Measurements from ENCODE around the gene TAS2R31. TPM values are rescaled to one million over a fixed set of nuclear protein-coding genes. Genes with fewer than 3 reads are reported as not detected.

The TAS2R31 gene
- total RNA-seq (2022) (3.6 and 4.1 TPM in 2 replicates), Bru-seq, nascent RNA (percentile 87 among the genes with signal in this experiment), BruChase-seq, experiment 1, labeled RNA remaining after a 6-hour chase (percentile 80 among the genes with signal in this experiment), BruChase-seq, experiment 2, labeled RNA remaining after a 2-hour chase (percentile 92 among the genes with signal in this experiment)
- long read RNA-seq = 0 reads

GRCh38 chr12:11031307-11031706 is at the start of gene TAS2R31:
TSS of gene TAS2R31 (minus strand) at chr12:11031407. CDS start at chr12:11031335, 72 bp downstream.
- no peak for TF ChIP-seq CTCF (IDR thresholded peaks at IDR 0.05; ENCODE audit: unreplicated experiment)
- no TSS peak for BruUV-seq (replicated peaks)
- H3K4me1 Mint-ChIP-seq (ENCODE audit: low read depth, unreplicated experiment) = no peaks in the 10 kb centered on the region
- H3K9me3 Mint-ChIP-seq (ENCODE audit: low read depth, unreplicated experiment) = peaks cover 3% of the 10 kb centered on the region
- CTCF ChIA-PET = no interaction called here
- DNase-seq = no peak
- intact Hi-C loops (cut with micrococcal nuclease; ENCODE audit: unreplicated experiment) = loop anchor here (2.0 kb wide), 1 partner anchor 67 kb away; no protein-coding TSS in a partner anchor
- H3K27me3 Mint-ChIP-seq (ENCODE audit: unreplicated experiment) = no peaks in the 10 kb centered on the region
- H3K4me3 Mint-ChIP-seq (ENCODE audit: low read depth, unreplicated experiment) = no peak within 1 kb of the TSS
- no peaks in the 10 kb centered on the region for H3K36me3 Mint-ChIP-seq (ENCODE audit: insufficient read depth, unreplicated experiment)
- no peak within 1 kb of the TSS for H3K27ac Mint-ChIP-seq (ENCODE audit: unreplicated experiment)

- no peak for TF ChIP-seq CTCF (IDR thresholded peaks at IDR 0.05; ENCODE audit: unreplicated experiment)
- CTCF ChIA-PET = no interaction called here
- Mint-ChIP-seq H3K27ac (ENCODE audit: unreplicated experiment) (no peak overlapping the region), H3K9me3 (ENCODE audit: low read depth, unreplicated experiment) (peaks cover 5% of the 10 kb centered on the region), H3K36me3 (ENCODE audit: insufficient read depth, unreplicated experiment) (no peaks in the 10 kb centered on the region), H3K4me3 (ENCODE audit: low read depth, unreplicated experiment) (no peak overlapping the region), H3K4me1 (ENCODE audit: low read depth, unreplicated experiment) (no peaks in the 10 kb centered on the region), H3K27me3 (ENCODE audit: unreplicated experiment) (no peaks in the 10 kb centered on the region)
- BruUV-seq (replicated peaks) = no TSS peak
- DNase-seq = no peak
- intact Hi-C loops (cut with micrococcal nuclease; ENCODE audit: unreplicated experiment) = no loop called here
Observed at GRCh38 chr12:11078246-11078645, 47.0 kb upstream of the TAS2R31 start.

GRCh38 chr12:11075642-11076041 is 44.4 kb upstream of the TAS2R31 start:
- intact Hi-C loops (cut with micrococcal nuclease; ENCODE audit: unreplicated experiment) = no loop called here
- no peaks in the 10 kb centered on the region for H3K27me3 Mint-ChIP-seq (ENCODE audit: unreplicated experiment)
- CTCF ChIA-PET = no interaction called here
- H3K9me3 Mint-ChIP-seq (ENCODE audit: low read depth, unreplicated experiment) = no peaks in the 10 kb centered on the region
- H3K4me3 Mint-ChIP-seq (ENCODE audit: low read depth, unreplicated experiment) = no peak overlapping the region
- DNase-seq = no peak
- no peaks in the 10 kb centered on the region for H3K4me1 Mint-ChIP-seq (ENCODE audit: low read depth, unreplicated experiment)
- TF ChIP-seq CTCF (IDR thresholded peaks at IDR 0.05; ENCODE audit: unreplicated experiment) = no peak
- H3K27ac Mint-ChIP-seq (ENCODE audit: unreplicated experiment) = no peak overlapping the region
- H3K36me3 Mint-ChIP-seq (ENCODE audit: insufficient read depth, unreplicated experiment) = no peaks in the 10 kb centered on the region
- BruUV-seq (replicated peaks) = no TSS peak

- DNase-seq = no peak
- CTCF ChIA-PET = no interaction called here
- H3K27me3 Mint-ChIP-seq (ENCODE audit: unreplicated experiment) = no peaks in the 10 kb centered on the region
- intact Hi-C loops (cut with micrococcal nuclease; ENCODE audit: unreplicated experiment) = no loop called here
- TF ChIP-seq CTCF (IDR thresholded peaks at IDR 0.05; ENCODE audit: unreplicated experiment) = no peak
- H3K4me3 Mint-ChIP-seq (ENCODE audit: low read depth, unreplicated experiment) = no peak overlapping the region
- H3K9me3 Mint-ChIP-seq (ENCODE audit: low read depth, unreplicated experiment) = no peaks in the 10 kb centered on the region
- no TSS peak for BruUV-seq (replicated peaks)
- H3K27ac Mint-ChIP-seq (ENCODE audit: unreplicated experiment) = no peak overlapping the region
- H3K4me1 Mint-ChIP-seq (ENCODE audit: low read depth, unreplicated experiment) = no peaks in the 10 kb centered on the region
- no peaks in the 10 kb centered on the region for H3K36me3 Mint-ChIP-seq (ENCODE audit: insufficient read depth, unreplicated experiment)
Observed at GRCh38 chr12:11071414-11071813, 40.2 kb upstream of the TAS2R31 start.
